Right lung (tissue), 5 donors: Measurements from ENCODE around the gene SUMO3. TPM values are rescaled to one million over a fixed set of nuclear protein-coding genes. Genes with fewer than 3 reads are reported as not detected.
"Not testable (repeated sequence)": the region's sequence is repeated elsewhere in the genome, so short reads cannot be mapped to it uniquely, and the experiment has no call there.

Experiments
- DNase-seq, 2 donors: peaks; one replicate each; pipeline ENCODE4 v3.0.0-alpha.2; 2013
- polyA plus RNA-seq, 5 donors: library from polyadenylated mRNA; unstranded; fragments of 120-200 nt; gene quantifications; one replicate each; pipeline versions ENCODE4 v1.2.1 to v1.2.3, GENCODE V29; 2013; ENCODE audit warnings: inconsistent platforms in 1 of 5, low replicate concordance in 1 of 5; ENCODE audit not compliant: insufficient read length in 5 of 5, insufficient read depth in 1 of 5

Gene SUMO3
- polyA plus RNA-seq, 5 donors, result 116 to 138 (median 124) TPM

DNA sequence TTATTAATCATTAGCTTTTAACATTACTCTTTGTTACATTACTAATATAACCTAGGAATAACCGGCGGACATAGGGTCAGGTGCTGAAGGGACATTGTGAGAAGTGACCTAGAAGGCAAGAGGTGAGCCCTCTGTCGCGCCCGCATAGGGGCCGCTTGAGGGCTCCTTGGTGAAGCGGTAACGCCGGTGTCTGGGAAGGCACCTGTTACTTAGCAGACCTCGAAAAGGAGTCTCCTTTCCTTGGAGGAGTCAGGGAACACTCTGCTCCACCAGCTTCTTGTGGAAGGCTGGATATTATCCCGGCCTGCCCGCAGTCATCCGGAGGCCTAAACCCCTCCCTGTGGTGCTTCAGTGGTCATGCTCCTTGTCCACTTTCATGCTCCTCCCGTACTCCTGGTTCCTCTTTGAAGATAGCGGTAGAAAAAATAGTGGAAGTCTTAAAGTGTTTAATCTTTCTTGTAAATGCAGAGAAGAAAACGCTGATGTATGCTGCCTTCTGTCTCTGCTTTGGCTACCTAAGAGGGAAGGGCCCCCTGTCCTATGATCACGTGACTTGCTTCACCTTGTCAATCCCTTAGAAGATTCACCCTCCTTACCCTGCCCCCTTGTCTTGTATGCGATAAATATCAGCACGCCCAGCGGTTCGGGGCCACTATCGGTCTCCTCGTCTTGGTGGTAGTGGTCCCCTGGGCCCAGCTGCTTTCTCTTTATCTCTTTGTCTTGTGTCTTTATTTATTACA lies 14.8 kb upstream of the SUMO3 start:
- DNase-seq, result not testable (repeated sequence)

DNA sequence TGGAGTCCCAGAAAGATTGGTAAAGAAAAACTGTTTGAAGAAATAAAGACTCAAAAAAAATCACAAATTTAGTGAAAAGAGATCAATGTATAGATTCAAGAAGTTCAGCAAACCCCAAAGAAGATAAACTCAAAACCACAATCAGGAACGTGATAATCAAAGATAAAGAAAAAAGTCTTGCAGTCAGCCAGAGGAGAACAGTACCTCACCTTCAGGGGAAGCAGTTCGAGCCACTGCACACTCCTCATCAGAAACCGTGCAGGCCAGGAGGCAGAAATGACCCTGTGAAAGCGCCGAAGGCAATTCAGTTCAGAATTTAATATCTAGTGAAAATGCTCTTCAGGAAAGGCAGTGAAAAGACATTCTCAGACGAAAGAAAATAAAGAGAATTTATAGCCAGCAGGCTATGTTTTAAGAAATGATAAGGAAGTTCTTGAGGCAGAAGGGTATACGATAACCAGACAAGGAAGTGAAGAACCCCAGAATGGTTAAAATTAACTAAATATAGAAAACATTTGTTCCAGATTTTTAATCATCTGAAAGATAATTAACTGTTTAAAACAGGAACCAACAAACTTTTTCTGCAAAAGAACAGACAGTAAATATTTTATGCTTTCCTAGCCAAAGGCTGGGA lies 13.5 kb upstream of the SUMO3 start:
- no peak for DNase-seq

GRCh38 chr21:44829507-44830092 lies 11.7 kb upstream of the SUMO3 start:
- no peak for DNase-seq

GRCh38 chr21:44828362-44829056 lies 10.6 kb upstream of the SUMO3 start:
- no peak for DNase-seq

DNA sequence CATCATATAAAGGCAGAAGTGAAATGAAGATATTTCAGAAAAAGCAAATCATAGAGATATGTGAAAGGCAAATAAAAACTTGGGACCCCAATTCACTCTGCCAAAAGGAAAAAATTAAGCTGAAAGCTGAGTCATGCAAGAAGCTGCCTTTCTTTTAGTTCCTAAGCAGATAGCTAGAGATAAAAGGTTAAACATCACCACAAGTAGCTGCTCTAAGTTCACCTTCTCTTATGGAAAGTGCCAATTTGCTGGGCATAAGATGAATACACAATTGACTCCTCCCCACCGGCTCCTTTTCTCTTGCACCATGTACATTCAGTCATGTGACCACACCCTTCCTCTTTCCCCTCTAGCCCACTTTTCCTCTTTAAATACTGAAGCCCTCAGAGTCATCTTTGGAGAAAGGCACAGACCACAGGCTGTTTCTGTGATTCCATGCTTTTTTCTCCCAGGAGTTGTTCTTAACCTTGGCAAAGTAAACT lies 5.4 kb upstream of the SUMO3 start:
- DNase-seq, result no peak

GRCh38 chr21:44822484-44823178 lies 4.8 kb upstream of the SUMO3 start:
- no peak for DNase-seq

DNA sequence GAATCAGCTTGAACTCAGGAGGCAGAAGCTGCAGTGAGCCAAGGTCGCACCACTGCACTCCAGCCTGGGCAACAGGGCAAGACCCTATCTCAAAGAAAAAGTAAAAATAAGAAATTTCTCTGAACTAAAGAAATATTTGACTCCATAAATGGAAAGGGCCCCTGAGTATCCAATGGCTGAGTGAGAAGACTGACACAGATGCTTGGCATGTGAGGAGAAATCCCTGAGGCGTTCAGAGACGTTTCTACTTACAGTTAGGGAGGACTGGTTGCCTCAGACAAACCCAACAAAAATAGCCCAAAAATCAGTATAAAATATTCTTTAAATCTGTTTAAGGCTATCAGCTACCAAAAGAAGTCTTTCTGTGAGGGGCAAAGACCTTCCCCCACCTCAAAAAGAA lies 3.0 kb upstream of the SUMO3 start:
- no peak for DNase-seq

- DNase-seq, result no peak
These were observed 1.7 kb upstream of the SUMO3 start for GRCh38 chr21:44819283-44820243.

DNA sequence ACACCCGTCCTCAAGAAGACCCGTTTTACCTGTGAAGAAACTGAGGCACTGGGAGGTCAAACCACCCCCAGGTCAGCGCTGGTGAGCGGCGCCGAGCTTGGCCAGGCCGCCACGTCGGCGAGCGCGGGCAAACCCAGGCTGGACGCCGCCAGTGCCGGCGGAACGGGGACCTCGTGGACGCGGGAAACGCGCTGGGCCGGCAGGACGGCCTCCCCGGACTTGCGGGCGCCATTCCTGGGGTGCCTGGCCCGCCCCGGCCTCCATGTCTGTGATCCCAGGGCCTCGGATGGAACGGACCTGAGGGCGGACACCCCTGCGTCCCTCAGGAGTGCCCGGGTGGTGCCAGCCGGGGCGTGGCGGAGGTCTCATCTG lies 764 bp upstream of the SUMO3 start:
- no peak for DNase-seq

- DNase-seq, result peak; percentile 89 to 90
These were observed 369 bp downstream of the SUMO3 start for GRCh38 chr21:44817506-44817880.

DNA sequence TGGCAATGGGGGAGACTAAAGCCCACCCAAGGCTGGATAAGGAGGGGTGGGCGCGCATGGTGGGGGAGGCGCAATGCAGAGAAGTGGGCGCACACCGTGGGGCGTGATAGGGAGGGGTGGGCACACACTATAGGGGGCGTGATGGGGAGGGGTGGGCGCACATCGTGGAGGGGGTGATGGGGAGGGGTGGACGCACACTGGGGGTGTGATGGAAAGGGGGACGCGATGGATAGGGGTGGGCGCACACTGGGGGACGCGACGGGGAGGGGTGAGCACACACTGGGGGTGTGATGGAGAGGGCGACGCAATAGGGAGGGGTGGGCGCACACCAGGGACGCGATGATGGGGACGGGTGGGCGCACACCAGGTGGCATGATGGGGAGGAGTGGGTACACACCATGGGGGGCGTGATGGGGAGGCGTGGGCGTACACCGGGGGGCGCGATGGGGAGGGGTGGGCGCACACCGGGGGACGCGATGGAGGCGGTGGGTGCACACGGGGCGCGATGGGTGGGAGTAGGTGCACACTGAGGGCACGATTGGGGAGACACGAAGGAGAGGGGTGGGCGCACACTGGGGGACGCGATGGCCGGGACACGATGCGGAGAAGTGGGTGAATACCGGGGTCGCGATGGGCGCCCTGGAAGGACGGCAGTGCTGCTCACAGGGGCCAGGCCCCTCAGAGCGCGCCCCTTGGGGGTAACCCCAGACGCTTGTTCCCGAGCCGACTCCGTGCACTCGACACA lies 929 bp downstream of the SUMO3 start:
- no peak for DNase-seq

DNA sequence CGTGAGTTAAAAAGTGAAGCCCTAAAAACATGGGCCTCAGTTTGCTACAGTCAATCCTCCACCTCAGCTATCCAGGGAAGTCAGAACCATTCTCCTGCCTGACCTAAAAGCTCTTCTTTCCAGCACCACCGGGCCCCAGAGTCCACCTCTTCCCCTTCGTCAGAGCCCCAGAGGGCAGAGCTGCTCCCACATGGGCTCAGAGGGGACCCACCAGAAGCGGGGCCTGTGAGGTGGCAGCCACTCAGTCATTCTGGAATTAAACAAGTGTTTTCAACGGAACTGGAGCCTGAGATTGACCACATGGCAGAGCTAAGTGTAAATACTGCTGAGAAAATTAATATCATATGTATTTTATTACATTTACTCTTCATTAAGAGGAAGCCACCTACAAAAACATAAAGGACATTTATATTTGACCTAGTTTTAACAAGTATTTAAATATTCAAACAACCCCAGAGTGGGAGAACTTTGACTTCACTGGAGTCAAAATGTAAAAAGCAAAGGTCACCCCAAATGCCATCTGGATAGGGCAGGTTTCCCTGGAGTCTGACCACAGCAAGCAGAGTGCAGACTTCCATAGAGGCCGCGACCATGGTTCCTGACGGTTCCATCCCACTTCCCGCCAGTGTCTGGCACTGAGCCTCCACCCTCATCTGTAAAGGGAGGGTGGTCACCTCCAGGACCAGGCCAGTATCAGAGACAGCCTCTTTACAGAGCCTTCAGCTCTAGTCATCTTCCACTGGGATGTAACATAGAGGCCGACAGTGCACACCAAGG lies 1.8 kb downstream of the SUMO3 start:
- DNase-seq, result no peak

DNA sequence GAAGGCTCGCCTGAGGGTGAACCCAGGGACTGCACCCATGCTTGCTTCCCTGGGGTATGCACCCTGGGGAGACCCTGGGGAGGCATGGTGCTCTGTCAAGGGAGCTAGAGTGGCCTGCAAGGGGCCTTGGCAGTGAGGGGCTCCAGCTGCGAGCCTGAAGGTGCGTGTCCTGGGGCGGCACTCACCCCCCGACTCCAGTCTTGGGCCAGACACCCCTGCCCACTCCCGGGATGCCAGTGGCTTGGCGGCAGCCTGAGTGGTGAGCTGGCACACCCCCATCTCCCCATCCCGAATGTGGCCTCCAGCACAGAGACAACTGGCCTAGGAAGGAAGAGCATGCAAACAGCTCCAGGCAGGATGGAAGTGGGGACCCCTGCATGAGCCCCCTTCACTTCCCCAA lies 2.6 kb downstream of the SUMO3 start:
- no peak for DNase-seq

- DNase-seq, result no peak
These were observed 3.3 kb downstream of the SUMO3 start for GRCh38 chr21:44814498-44815023.

DNA sequence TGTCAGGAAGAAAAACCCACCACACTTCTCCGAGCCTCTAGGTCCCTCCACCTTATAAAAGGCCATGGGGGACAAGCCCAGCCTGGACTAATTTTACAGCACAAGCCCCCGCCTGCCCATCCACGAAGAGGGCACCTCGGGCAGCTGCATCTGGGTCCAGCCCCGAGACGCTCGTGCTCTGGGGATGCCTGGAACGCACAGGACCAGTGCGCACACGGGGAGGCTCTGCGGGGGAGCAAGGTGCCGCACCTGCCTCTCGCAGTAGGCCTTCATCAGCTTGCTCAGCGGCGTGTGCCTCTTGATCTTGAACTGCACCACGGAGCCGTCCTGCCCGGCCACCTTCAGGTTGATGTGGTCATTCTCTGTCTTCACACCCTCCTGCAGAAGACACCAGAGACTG lies 4.1 kb downstream of the SUMO3 start:
- DNase-seq, result no peak

GRCh38 chr21:44813149-44813548 lies 4.7 kb downstream of the SUMO3 start:
- DNase-seq, result no peak

GRCh38 chr21:44812640-44813039 lies 5.2 kb downstream of the SUMO3 start:
- no peak for DNase-seq

DNA sequence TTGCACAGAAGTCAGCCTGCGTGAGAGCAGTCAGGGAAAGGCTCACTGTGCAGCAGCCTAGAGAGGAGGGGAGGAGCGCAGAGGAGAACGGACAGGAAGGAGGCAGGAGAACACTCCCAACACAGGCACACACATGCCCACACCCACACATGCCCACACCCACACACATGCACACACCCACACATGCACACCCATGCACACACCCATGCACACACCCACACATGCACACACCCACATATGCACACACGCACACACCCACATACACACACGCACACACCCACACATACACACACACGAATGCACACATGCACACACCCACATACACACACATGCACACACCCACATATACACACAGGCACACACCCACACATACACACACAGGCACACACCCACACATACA lies 7.1 kb downstream of the SUMO3 start:
- DNase-seq, result no peak

DNA sequence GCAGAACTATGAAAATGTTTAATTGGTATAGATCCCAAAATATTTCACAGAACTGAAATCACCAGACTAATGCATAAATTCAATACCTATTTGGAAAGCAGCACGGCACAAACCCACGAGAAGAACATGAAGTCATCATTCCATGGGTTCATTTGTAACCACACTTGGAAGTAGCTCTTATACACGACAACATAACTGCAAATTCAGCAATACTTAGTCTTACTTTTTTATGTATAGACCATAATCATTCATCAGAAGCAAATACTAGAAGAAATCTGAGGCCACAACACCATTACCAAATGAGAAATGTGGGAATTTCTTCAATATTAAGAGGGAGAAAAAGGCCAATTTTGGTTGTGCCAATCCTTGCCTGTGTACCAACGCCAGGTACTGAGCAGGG lies 12.0 kb downstream of the SUMO3 start:
- no peak for DNase-seq
